CD4-positive, alpha-beta memory T cell (primary cell): Measurements from ENCODE around the gene AFMID. TPM values are rescaled to one million over a fixed set of nuclear protein-coding genes. Genes with fewer than 3 reads are reported as not detected.

Experiments used
- CTCF ChIA-PET: fragments of 350-600 bp; sonication (Branson Sonifier 250); formaldehyde crosslinking; loops from one replicate; lab custom pipeline; 2021; ENCODE audit warnings: inconsistent platforms; ENCODE audit not compliant: partially characterized antibody; lab: Charles Lee
- POLR2A ChIA-PET: fragments of 350-600 bp; sonication (Branson Sonifier 250); formaldehyde crosslinking; loops from one replicate; lab custom pipeline; 2021; ENCODE audit not compliant: partially characterized antibody; lab: Charles Lee
- DNase-seq, 5 donors: peaks; one replicate each; pipeline versions ENCODE4 v3.0.0 to v3.0.0-alpha.2; 2020 to 2022; ENCODE audit warnings: mixed read lengths in 1 of 5
- H3K27ac ChIP-seq: one replicate; pipeline ENCODE4 v1.7.0; 2013; ENCODE audit warnings: low read depth, low read length
- H3K27me3 ChIP-seq: 2 replicates; pipeline ENCODE4 v1.7.0; 2013; ENCODE audit warnings: mild to moderate bottlenecking, low read length, moderate library complexity; ENCODE audit not compliant: insufficient read depth
- H3K36me3 ChIP-seq: 2 replicates; pipeline ENCODE4 v1.7.0; 2013; ENCODE audit warnings: mild to moderate bottlenecking, low read length, moderate library complexity; ENCODE audit not compliant: insufficient read depth
- H3K4me1 ChIP-seq: 2 replicates; pipeline ENCODE4 v1.7.0; 2013; ENCODE audit warnings: mild to moderate bottlenecking, low read length, moderate library complexity; ENCODE audit not compliant: insufficient read depth
- H3K4me3 ChIP-seq, 2 donors: one replicate each; pipeline ENCODE4 v1.7.0; 2013; ENCODE audit warnings: low read length in 2 of 2, mild to moderate bottlenecking in 1 of 2
- H3K9me3 ChIP-seq, 2 donors: one replicate each; pipeline ENCODE4 v1.7.0; 2013; ENCODE audit warnings: low read length in 2 of 2, control low read depth in 1 of 2; ENCODE audit not compliant: control insufficient read depth in 1 of 2
- H3K27ac Mint-ChIP-seq, 7 donors: one replicate each; pipeline ENCODE4 v1.8.0; 2020 to 2021; ENCODE audit warnings: mixed read lengths in 7 of 7, mild to moderate bottlenecking in 6 of 7, inconsistent platforms in 3 of 7, moderate library complexity in 3 of 7
- H3K27me3 Mint-ChIP-seq, 2 donors: one replicate each; pipeline ENCODE4 v1.8.0; 2020 to 2021; ENCODE audit warnings: mixed read lengths in 2 of 2
- H3K36me3 Mint-ChIP-seq, 2 donors: one replicate each; pipeline ENCODE4 v1.8.0; 2020 to 2021; ENCODE audit warnings: mixed read lengths in 2 of 2, inconsistent platforms in 1 of 2, mild to moderate bottlenecking in 1 of 2
- H3K4me1 Mint-ChIP-seq, 4 donors: one replicate each; pipeline ENCODE4 v1.8.0; 2020 to 2021; ENCODE audit warnings: mixed read lengths in 4 of 4, mild to moderate bottlenecking in 1 of 4
- H3K4me3 Mint-ChIP-seq, 8 donors: one replicate each; pipeline ENCODE4 v1.8.0; 2020 to 2021; ENCODE audit warnings: mixed read lengths in 8 of 8, mild to moderate bottlenecking in 7 of 8, moderate library complexity in 6 of 8, inconsistent platforms in 3 of 8
- H3K9me3 Mint-ChIP-seq, 8 donors: one replicate each; pipeline ENCODE4 v1.8.0; 2020 to 2021; ENCODE audit warnings: mixed read lengths in 8 of 8, mild to moderate bottlenecking in 5 of 8, inconsistent platforms in 3 of 8, moderate library complexity in 1 of 8
- intact Hi-C: fragments of 100-400 bp; cut with micrococcal nuclease; formaldehyde crosslinking; loops from one replicate; pipeline ENCODE4 v1.15.1; 2023
- polyA plus RNA-seq, 2 donors: library from polyadenylated mRNA; unstranded; fragments of 300-500 nt; fragmentation: Illumina TruSeq; gene quantifications; one replicate each; pipeline ENCODE4 v1.2.3, GENCODE V29; 2021
- total RNA-seq, 2 experiments: library from RNA; stranded (reverse); gene quantifications; one replicate each; pipeline ENCODE4 v1.2.3, GENCODE V29; 2021

AFMID gene
- total and polyA plus RNA-seq, 4 experiments from 2014 or later: 2.2 to 3.8 (median 3.6) TPM; not detected in 1

DNA sequence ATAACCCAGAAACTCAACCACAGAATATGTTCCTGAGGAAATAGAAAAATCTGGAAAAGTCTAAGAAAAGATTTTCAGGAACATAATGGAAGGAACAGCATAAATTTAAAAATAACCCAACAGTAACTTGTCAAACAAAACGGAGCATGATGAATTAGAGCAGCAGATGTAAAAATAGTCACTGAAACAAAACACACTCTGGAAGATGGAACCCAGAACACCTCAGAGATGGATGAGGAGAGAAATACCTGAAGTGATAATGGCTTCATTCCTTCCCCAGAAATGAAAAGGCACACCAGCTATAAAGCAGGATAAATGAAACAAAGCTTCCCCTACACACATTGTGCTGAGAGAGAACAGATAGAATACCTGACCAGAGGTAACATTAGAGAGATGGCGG, 6.7 kb upstream of the AFMID start:
- Mint-ChIP-seq H3K9me3 (no peaks in the 10 kb centered on the region), H3K4me3 (peak overlapping the region in 2 of 8 donors; percentile 4 to 25), H3K27ac (peak overlapping the region in 2 of 7 donors; percentile 61 to 74), H3K4me1 (peaks cover 4 to 16% (median 10%) of the 10 kb centered on the region in 4 donors), H3K36me3 (no peaks in the 10 kb centered on the region), H3K27me3 (no peaks in the 10 kb centered on the region)
- no peak for DNase-seq
- no peak overlapping the region for H3K4me3 ChIP-seq
- intact Hi-C loops: no loop called here
- H3K4me1 ChIP-seq: peaks cover 9% of the 10 kb centered on the region
- ChIA-PET CTCF (interaction anchor here (0.7 to 2.8 kb wide), 3 partner anchors 12 to 95 kb away, joined by 3 to 7 read pairs (median 4); no protein-coding TSS in a partner anchor), POLR2A (interaction anchor here (1.0 kb wide), 1 partner anchor 11 kb away, joined by 3 read pairs; no protein-coding TSS in a partner anchor)
- no peaks in the 10 kb centered on the region for H3K9me3 ChIP-seq
- H3K27ac ChIP-seq: no peak overlapping the region
- no peaks in the 10 kb centered on the region for H3K36me3 ChIP-seq
- H3K27me3 ChIP-seq: no peaks in the 10 kb centered on the region

DNA sequence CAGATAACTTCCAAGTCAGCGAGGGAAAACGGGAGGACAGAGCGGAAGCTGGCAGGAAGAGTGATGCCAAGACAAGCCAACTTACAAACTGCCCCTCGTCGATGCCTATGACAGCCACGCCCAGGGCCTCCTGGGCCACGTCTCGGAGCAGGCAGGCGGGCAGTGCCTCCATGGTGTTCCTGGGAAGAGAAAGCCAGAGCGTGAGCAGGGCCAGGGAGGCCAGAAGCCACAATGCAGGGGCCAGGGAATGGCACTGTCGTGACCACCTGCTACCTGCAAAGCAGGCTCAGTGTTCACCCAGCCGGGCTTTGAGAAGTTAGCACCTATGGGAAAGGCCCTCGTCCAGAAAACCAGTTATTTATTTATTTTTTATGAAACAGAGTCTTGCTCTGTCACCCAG, 4.7 kb upstream of the AFMID start:
- Mint-ChIP-seq H3K4me3 (no peak overlapping the region), H3K36me3 (no peaks in the 10 kb centered on the region), H3K9me3 (no peaks in the 10 kb centered on the region), H3K27me3 (no peaks in the 10 kb centered on the region), H3K4me1 (peaks cover 2 to 11% (median 8%) of the 10 kb centered on the region in 4 donors), H3K27ac (peak overlapping the region in 1 of 7 donors; percentile 17)
- CTCF ChIA-PET: interaction anchor here (0.8 to 1.5 kb wide), 3 partner anchors 9 to 105 kb away, joined by 3 to 4 read pairs (median 3); no protein-coding TSS in a partner anchor
- POLR2A ChIA-PET: no interaction called here
- Histone ChIP-seq H3K4me1 (peaks cover 8% of the 10 kb centered on the region), H3K36me3 (no peaks in the 10 kb centered on the region), H3K4me3 (no peak overlapping the region), H3K9me3 (no peaks in the 10 kb centered on the region), H3K27me3 (no peaks in the 10 kb centered on the region), H3K27ac (no peak overlapping the region)
- intact Hi-C loops: no loop called here
- no peak for DNase-seq

DNA sequence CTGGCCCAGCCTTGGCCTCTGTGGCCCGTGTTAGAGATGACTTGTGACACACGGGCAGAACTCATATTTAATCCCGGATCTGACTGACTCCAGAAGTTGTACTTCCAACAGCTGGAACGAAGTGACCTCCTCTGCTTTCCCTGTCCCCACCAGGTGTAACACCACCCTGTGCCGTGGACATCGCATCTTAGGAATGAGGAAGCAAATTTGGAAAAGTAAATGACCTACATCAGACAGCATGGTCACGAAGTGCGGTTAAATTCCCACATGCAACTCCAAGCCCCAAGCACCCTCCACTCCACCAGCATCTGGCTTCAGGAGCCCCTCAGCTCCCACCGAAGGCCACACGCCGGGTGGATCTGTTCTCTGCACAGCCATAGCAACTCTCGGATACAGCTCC, 3.2 kb upstream of the AFMID start:
- H3K4me1 Mint-ChIP-seq: peaks cover 4 to 16% (median 11%) of the 10 kb centered on the region in 4 donors
- H3K27me3 ChIP-seq: no peaks in the 10 kb centered on the region
- peaks cover 14% of the 10 kb centered on the region for H3K4me1 ChIP-seq
- DNase-seq: no peak
- H3K27ac ChIP-seq: no peak overlapping the region
- no peaks in the 10 kb centered on the region for H3K9me3 ChIP-seq
- no peak overlapping the region for H3K4me3 ChIP-seq
- no peaks in the 10 kb centered on the region for H3K27me3 Mint-ChIP-seq
- ChIA-PET CTCF (no interaction called here), POLR2A (no interaction called here)
- H3K4me3 Mint-ChIP-seq: no peak overlapping the region
- no peaks in the 10 kb centered on the region for H3K9me3 Mint-ChIP-seq
- no peaks in the 10 kb centered on the region for H3K36me3 ChIP-seq
- intact Hi-C loops: no loop called here
- peak overlapping the region in 1 of 7 donors; percentile 55 for H3K27ac Mint-ChIP-seq
- H3K36me3 Mint-ChIP-seq: no peaks in the 10 kb centered on the region

GRCh38 chr17:78184351-78184750, 2.8 kb upstream of the AFMID start:
- peak overlapping the region in 2 of 7 donors; percentile 23 to 78 for H3K27ac Mint-ChIP-seq
- CTCF ChIA-PET: interaction anchor here (0.7 to 1.6 kb wide), 2 partner anchors 56 to 99 kb away, joined by 3 to 4 read pairs; no protein-coding TSS in a partner anchor
- POLR2A ChIA-PET: no interaction called here
- no peaks in the 10 kb centered on the region for H3K36me3 Mint-ChIP-seq
- intact Hi-C loops: no loop called here
- H3K4me3 Mint-ChIP-seq: no peak overlapping the region
- no peaks in the 10 kb centered on the region for H3K27me3 Mint-ChIP-seq
- Histone ChIP-seq H3K27ac (no peak overlapping the region), H3K4me3 (no peak overlapping the region), H3K9me3 (no peaks in the 10 kb centered on the region), H3K36me3 (no peaks in the 10 kb centered on the region), H3K27me3 (no peaks in the 10 kb centered on the region), H3K4me1 (peaks cover 14% of the 10 kb centered on the region)
- DNase-seq: no peak
- H3K9me3 Mint-ChIP-seq: no peaks in the 10 kb centered on the region
- peaks cover 4 to 16% (median 11%) of the 10 kb centered on the region in 4 donors for H3K4me1 Mint-ChIP-seq

GRCh38 chr17:78184868-78185267, 2.3 kb upstream of the AFMID start:
- ChIA-PET CTCF (interaction anchor here (0.7 to 1.6 kb wide), 2 partner anchors 57 to 100 kb away, joined by 3 to 4 read pairs; no protein-coding TSS in a partner anchor), POLR2A (no interaction called here)
- H3K27ac Mint-ChIP-seq: peak overlapping the region in 1 of 7 donors; percentile 25

GRCh38 chr17:78185981-78186691, 1.0 kb upstream of the AFMID start:
- Histone ChIP-seq H3K27ac (no peak overlapping the region), H3K36me3 (no peaks in the 10 kb centered on the region), H3K4me1 (peaks cover 14% of the 10 kb centered on the region), H3K9me3 (no peaks in the 10 kb centered on the region), H3K27me3 (no peaks in the 10 kb centered on the region), H3K4me3 (no peak overlapping the region)
- ChIA-PET CTCF (interaction anchor here (1.0 to 3.7 kb wide), 5 partner anchors 10 to 167 kb away, joined by 3 to 17 read pairs (median 4); no protein-coding TSS in a partner anchor), POLR2A (interaction anchor here (0.7 to 1.5 kb wide), 7 partner anchors 9 to 101 kb away, joined by 3 to 6 read pairs (median 3); no protein-coding TSS in a partner anchor)
- peak overlapping the region; percentile 35 to 84 (median 66) for H3K4me3 Mint-ChIP-seq
- intact Hi-C loops: no loop called here
- H3K27ac Mint-ChIP-seq: peak overlapping the region in 5 of 7 donors; percentile 20 to 82 (median 42)
- peaks cover 0 to 2% (median 0%) of the 10 kb centered on the region in 8 donors for H3K9me3 Mint-ChIP-seq
- DNase-seq: no peak
- H3K27me3 Mint-ChIP-seq: no peaks in the 10 kb centered on the region
- H3K36me3 Mint-ChIP-seq: no peaks in the 10 kb centered on the region
- H3K4me1 Mint-ChIP-seq: peaks cover 4 to 16% (median 9%) of the 10 kb centered on the region in 4 donors

More at GRCh38 chr17:78184868-78185267, 2.3 kb upstream of the AFMID start:
- H3K9me3 Mint-ChIP-seq: no peaks in the 10 kb centered on the region
- H3K27me3 Mint-ChIP-seq: no peaks in the 10 kb centered on the region
- Histone ChIP-seq H3K9me3 (no peaks in the 10 kb centered on the region), H3K27ac (no peak overlapping the region), H3K27me3 (no peaks in the 10 kb centered on the region), H3K4me1 (peaks cover 14% of the 10 kb centered on the region), H3K4me3 (no peak overlapping the region), H3K36me3 (no peaks in the 10 kb centered on the region)
- no peaks in the 10 kb centered on the region for H3K36me3 Mint-ChIP-seq
- DNase-seq: no peak
- H3K4me3 Mint-ChIP-seq: peak overlapping the region in 3 of 8 donors; percentile 19 to 54 (median 47)
- intact Hi-C loops: no loop called here
- peaks cover 4 to 16% (median 11%) of the 10 kb centered on the region in 4 donors for H3K4me1 Mint-ChIP-seq

DNA sequence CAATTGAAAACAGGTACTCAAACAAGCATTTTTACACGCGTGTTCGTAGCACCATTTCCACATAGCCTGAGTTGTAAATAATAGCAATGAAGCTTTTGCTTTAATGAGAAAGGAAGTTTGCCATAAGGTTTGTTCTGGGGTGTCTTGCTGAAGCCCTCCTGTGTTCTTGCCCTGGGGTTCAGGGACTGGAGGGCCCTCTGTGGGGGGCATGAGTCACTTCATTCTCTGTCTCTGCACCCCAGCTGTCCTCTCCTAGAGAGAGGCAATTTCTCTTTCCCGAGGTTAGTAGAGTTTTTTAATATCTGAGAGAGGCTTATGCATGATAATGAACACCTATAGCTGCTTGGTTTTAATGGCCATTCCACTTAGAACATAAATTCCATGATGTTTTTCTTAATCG, 9.6 kb downstream of the AFMID start:
- no peaks in the 10 kb centered on the region for H3K4me1 Mint-ChIP-seq
- Histone ChIP-seq H3K27ac (no peak overlapping the region), H3K4me3 (no peak overlapping the region), H3K9me3 (no peaks in the 10 kb centered on the region), H3K36me3 (no peaks in the 10 kb centered on the region), H3K4me1 (no peaks in the 10 kb centered on the region), H3K27me3 (no peaks in the 10 kb centered on the region)
- DNase-seq: no peak
- no peaks in the 10 kb centered on the region for H3K36me3 Mint-ChIP-seq
- no peaks in the 10 kb centered on the region for H3K27me3 Mint-ChIP-seq
- ChIA-PET CTCF (no interaction called here), POLR2A (no interaction called here)
- H3K9me3 Mint-ChIP-seq: no peaks in the 10 kb centered on the region
- no peak overlapping the region for H3K4me3 Mint-ChIP-seq
- no peak overlapping the region for H3K27ac Mint-ChIP-seq
- intact Hi-C loops: no loop called here
